ENCODE data around the gene FIG4. TPM values are rescaled to one million over a fixed set of nuclear protein-coding genes. Genes with fewer than 3 reads are reported as not detected.

Gene FIG4
- total and polyA plus RNA-seq, 5 donors from 2014 or later, result 9.0 to 20.0 (median 14.9) TPM

GRCh38 chr6:109790131-109790530, 99.0 kb downstream of the FIG4 start:
- H3K27ac Mint-ChIP-seq, result no peak overlapping the region
- H3K27me3 ChIP-seq (ENCODE audit: control insufficient read depth, insufficient read depth, low read length), result no peaks in the 10 kb centered on the region
- no peaks in the 10 kb centered on the region for H3K4me1 ChIP-seq (ENCODE audit: control insufficient read depth, insufficient read depth, low read length, poor library complexity, severe bottlenecking)
- ATAC-seq (ENCODE audit: low read depth in 2 of 2) (no peak), DNase-seq (no peak)
- H3K4me1 Mint-ChIP-seq, result peaks cover 0 to 2% (median 0%) of the 10 kb centered on the region in 4 donors
- no peak overlapping the region for H3K4me3 Mint-ChIP-seq
- peaks cover 28% of the 10 kb centered on the region for H3K36me3 ChIP-seq (ENCODE audit: control insufficient read depth, insufficient read depth, low read length)
- H3K27me3 Mint-ChIP-seq, result no peaks in the 10 kb centered on the region
- H3K4me3 ChIP-seq (ENCODE audit: low read depth, low read length), result no peak overlapping the region
- H3K9me3 Mint-ChIP-seq, result no peaks in the 10 kb centered on the region
- H3K27ac ChIP-seq (ENCODE audit: insufficient read depth, low read length, poor library complexity, severe bottlenecking), result no peak overlapping the region
- peaks cover 47% of the 10 kb centered on the region for H3K36me3 Mint-ChIP-seq
- H3K9me3 ChIP-seq (ENCODE audit: control insufficient read depth in 2 of 2, low read length in 2 of 2), result no peaks in the 10 kb centered on the region

DNA sequence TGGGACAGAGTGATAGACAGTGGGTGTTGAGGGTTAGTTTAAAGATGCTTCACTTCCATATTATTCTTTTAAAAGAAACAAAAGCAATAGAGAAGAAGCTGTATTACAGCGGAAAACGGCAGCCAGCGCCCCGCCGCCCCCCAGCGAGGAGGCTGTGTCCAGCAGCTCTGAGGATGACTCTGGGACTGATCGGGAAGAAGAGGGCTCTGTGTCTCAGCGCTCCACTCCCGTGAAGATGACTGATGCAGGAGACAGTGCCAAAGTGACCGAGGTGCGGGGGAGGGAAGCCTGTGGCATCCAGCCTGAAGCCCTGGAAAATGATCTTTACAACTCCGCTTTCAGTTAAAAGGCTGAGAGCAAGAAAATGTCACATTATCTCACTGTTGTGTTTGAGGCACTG, 100.2 kb downstream of the FIG4 start:
- H3K36me3 ChIP-seq (ENCODE audit: control insufficient read depth, insufficient read depth, low read length), result peaks cover 23% of the 10 kb centered on the region
- H3K4me1 ChIP-seq (ENCODE audit: control insufficient read depth, insufficient read depth, low read length, poor library complexity, severe bottlenecking), result no peaks in the 10 kb centered on the region
- no peaks in the 10 kb centered on the region for H3K27me3 Mint-ChIP-seq
- H3K27ac Mint-ChIP-seq, result no peak overlapping the region
- no peaks in the 10 kb centered on the region for H3K9me3 Mint-ChIP-seq
- no peak overlapping the region for H3K4me3 Mint-ChIP-seq
- no peaks in the 10 kb centered on the region for H3K9me3 ChIP-seq (ENCODE audit: control insufficient read depth in 2 of 2, low read length in 2 of 2)
- H3K4me3 ChIP-seq (ENCODE audit: low read depth, low read length), result no peak overlapping the region
- DNase-seq (no peak), ATAC-seq (ENCODE audit: low read depth in 2 of 2) (no peak)
- peaks cover 0 to 2% (median 0%) of the 10 kb centered on the region in 4 donors for H3K4me1 Mint-ChIP-seq
- peaks cover 43% of the 10 kb centered on the region for H3K36me3 Mint-ChIP-seq
- no peaks in the 10 kb centered on the region for H3K27me3 ChIP-seq (ENCODE audit: control insufficient read depth, insufficient read depth, low read length)
- no peak overlapping the region for H3K27ac ChIP-seq (ENCODE audit: insufficient read depth, low read length, poor library complexity, severe bottlenecking)

DNA sequence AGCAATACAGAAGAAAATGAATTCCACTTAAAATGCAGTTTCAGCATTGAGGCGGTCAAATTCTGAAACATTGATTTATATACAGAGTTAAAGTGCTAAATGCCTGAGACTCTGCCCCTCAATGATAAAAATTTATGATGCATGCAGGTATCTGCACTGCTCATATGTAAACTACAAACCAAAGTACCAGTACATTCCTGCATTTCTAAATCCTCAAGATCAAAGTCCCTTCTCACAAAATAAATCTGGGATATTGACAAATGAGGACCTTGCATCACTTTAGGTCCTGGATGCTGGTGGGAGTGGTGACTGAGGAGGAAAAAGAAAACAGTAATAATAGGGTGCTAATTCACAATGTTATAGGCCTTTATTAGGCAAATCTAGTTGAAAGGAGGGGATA, 101.9 kb downstream of the FIG4 start:
- H3K9me3 ChIP-seq (ENCODE audit: control insufficient read depth in 2 of 2, low read length in 2 of 2), result no peaks in the 10 kb centered on the region
- Mint-ChIP-seq H3K4me3 (no peak overlapping the region), H3K27ac (no peak overlapping the region), H3K36me3 (peaks cover 50% of the 10 kb centered on the region), H3K4me1 (no peaks in the 10 kb centered on the region), H3K9me3 (no peaks in the 10 kb centered on the region), H3K27me3 (no peaks in the 10 kb centered on the region)
- H3K4me1 ChIP-seq (ENCODE audit: control insufficient read depth, insufficient read depth, low read length, poor library complexity, severe bottlenecking), result no peaks in the 10 kb centered on the region
- H3K4me3 ChIP-seq (ENCODE audit: low read depth, low read length), result no peak overlapping the region
- H3K27me3 ChIP-seq (ENCODE audit: control insufficient read depth, insufficient read depth, low read length), result no peaks in the 10 kb centered on the region
- DNase-seq (no peak), ATAC-seq (ENCODE audit: low read depth in 2 of 2) (no peak)
- H3K36me3 ChIP-seq (ENCODE audit: control insufficient read depth, insufficient read depth, low read length), result peaks cover 18% of the 10 kb centered on the region
- no peak overlapping the region for H3K27ac ChIP-seq (ENCODE audit: insufficient read depth, low read length, poor library complexity, severe bottlenecking)

DNA sequence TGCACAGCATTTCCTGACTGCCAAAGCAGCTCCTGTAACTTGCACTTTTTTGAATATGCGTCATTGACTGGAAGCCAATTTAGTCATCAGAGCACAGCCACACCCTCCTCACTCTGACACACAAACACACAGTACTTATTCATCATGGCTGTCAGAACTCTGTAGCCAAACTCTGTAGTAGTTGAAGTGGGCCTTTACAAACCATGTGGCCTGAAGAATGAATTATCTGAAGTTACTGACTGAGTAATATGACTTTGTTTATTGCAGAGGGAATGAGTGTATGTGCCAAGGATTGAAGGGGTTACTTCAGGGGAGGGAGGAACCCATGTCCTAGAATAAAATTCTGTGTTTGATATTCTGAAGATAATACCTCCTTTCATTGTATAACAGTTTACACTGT, 102.7 kb downstream of the FIG4 start:
- H3K9me3 Mint-ChIP-seq, result no peaks in the 10 kb centered on the region
- H3K36me3 Mint-ChIP-seq, result peaks cover 53% of the 10 kb centered on the region
- Histone ChIP-seq H3K9me3 (ENCODE audit: control insufficient read depth in 2 of 2, low read length in 2 of 2) (no peaks in the 10 kb centered on the region), H3K27me3 (ENCODE audit: control insufficient read depth, insufficient read depth, low read length) (no peaks in the 10 kb centered on the region), H3K27ac (ENCODE audit: insufficient read depth, low read length, poor library complexity, severe bottlenecking) (no peak overlapping the region), H3K36me3 (ENCODE audit: control insufficient read depth, insufficient read depth, low read length) (peaks cover 14% of the 10 kb centered on the region), H3K4me3 (ENCODE audit: low read depth, low read length) (no peak overlapping the region), H3K4me1 (ENCODE audit: control insufficient read depth, insufficient read depth, low read length, poor library complexity, severe bottlenecking) (no peaks in the 10 kb centered on the region)
- no peak overlapping the region for H3K4me3 Mint-ChIP-seq
- H3K4me1 Mint-ChIP-seq, result no peaks in the 10 kb centered on the region
- DNase-seq (peak in 1 of 3 donors; percentile 38), ATAC-seq (ENCODE audit: low read depth in 2 of 2) (peak in 1 of 2 donors; percentile 68)
- no peaks in the 10 kb centered on the region for H3K27me3 Mint-ChIP-seq
- peak overlapping the region in 2 of 3 donors; percentile 48 to 60 for H3K27ac Mint-ChIP-seq

DNA sequence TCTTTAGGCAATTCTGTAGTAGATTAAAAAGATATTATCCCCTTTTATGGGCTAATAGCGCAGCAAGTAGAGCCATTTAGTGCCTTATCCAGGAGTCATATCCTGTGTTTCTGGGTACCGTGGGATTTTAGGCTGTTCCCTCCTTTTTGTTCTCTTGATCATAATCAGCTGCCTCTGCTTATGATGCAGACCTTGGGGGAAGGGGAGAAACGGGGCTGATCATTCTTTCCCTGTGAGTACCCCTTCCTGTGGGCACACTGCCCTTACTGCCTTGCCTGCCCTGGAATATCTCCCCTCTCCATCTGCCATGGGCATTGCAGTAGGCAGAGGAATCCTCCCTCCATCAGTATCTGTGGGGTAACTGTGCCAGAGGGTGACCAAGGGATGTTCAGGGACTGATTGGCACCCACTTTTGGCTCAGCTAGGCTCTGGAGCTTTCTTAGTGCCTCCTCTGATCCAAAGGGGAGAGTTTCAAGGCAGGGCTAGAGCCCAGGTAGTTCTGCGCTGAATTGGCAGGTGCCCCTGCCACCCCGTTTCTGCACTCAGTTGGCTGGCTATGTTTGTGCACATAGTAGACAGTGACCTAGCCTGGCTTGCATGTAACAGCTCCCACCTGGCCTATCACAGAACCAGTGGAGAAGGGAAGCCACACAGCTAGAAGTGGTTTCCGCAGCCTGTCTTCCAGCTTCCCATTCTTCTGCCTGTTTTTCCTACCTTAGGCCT, 103.3 kb downstream of the FIG4 start:
- H3K27me3 Mint-ChIP-seq, result no peaks in the 10 kb centered on the region
- H3K4me1 ChIP-seq (ENCODE audit: control insufficient read depth, insufficient read depth, low read length, poor library complexity, severe bottlenecking), result no peaks in the 10 kb centered on the region
- H3K27me3 ChIP-seq (ENCODE audit: control insufficient read depth, insufficient read depth, low read length), result no peaks in the 10 kb centered on the region
- DNase-seq, result no peak
- no peak overlapping the region for H3K27ac ChIP-seq (ENCODE audit: insufficient read depth, low read length, poor library complexity, severe bottlenecking)
- H3K4me3 ChIP-seq (ENCODE audit: low read depth, low read length), result no peak overlapping the region
- peak overlapping the region in 2 of 3 donors; percentile 48 to 60 for H3K27ac Mint-ChIP-seq
- H3K36me3 Mint-ChIP-seq, result peaks cover 50% of the 10 kb centered on the region
- no peak overlapping the region for H3K4me3 Mint-ChIP-seq
- no peak for ATAC-seq (ENCODE audit: low read depth in 2 of 2)
- H3K9me3 Mint-ChIP-seq, result no peaks in the 10 kb centered on the region
- no peaks in the 10 kb centered on the region for H3K4me1 Mint-ChIP-seq
- no peaks in the 10 kb centered on the region for H3K9me3 ChIP-seq (ENCODE audit: control insufficient read depth in 2 of 2, low read length in 2 of 2)
- peaks cover 11% of the 10 kb centered on the region for H3K36me3 ChIP-seq (ENCODE audit: control insufficient read depth, insufficient read depth, low read length)

- Mint-ChIP-seq H3K4me1 (no peaks in the 10 kb centered on the region), H3K9me3 (no peaks in the 10 kb centered on the region), H3K27ac (no peak overlapping the region), H3K4me3 (no peak overlapping the region), H3K36me3 (peaks cover 53% of the 10 kb centered on the region), H3K27me3 (no peaks in the 10 kb centered on the region)
- H3K9me3 ChIP-seq (ENCODE audit: control insufficient read depth in 2 of 2, low read length in 2 of 2), result no peaks in the 10 kb centered on the region
- DNase-seq, result no peak
- no peak overlapping the region for H3K4me3 ChIP-seq (ENCODE audit: low read depth, low read length)
- no peaks in the 10 kb centered on the region for H3K4me1 ChIP-seq (ENCODE audit: control insufficient read depth, insufficient read depth, low read length, poor library complexity, severe bottlenecking)
- H3K27me3 ChIP-seq (ENCODE audit: control insufficient read depth, insufficient read depth, low read length), result no peaks in the 10 kb centered on the region
- H3K27ac ChIP-seq (ENCODE audit: insufficient read depth, low read length, poor library complexity, severe bottlenecking), result no peak overlapping the region
- no peak for ATAC-seq (ENCODE audit: low read depth in 2 of 2)
- H3K36me3 ChIP-seq (ENCODE audit: control insufficient read depth, insufficient read depth, low read length), result peaks cover 11% of the 10 kb centered on the region
Measured at GRCh38 chr6:109795994-109796555, 105.0 kb downstream of the FIG4 start.

DNA sequence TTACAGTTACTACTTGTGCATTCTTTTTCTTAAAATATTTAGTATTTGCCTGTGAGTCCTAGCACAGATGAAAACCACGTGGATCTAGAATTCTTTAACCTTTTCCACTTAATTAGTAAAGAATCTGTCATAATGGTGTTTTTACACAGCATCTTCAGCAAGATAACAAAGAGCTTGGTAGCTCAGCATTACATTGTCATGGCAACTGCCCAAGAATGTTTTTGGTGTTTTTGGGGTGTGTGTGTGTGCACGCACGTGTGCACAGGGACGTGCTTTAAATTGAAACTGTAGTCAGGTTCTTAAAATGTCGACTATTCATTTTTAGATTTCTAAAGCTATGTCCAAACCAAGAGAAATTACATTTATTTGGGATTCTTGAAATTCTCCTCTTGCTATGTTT, 108.0 kb downstream of the FIG4 start:
- Mint-ChIP-seq H3K27ac (no peak overlapping the region), H3K4me3 (no peak overlapping the region), H3K27me3 (no peaks in the 10 kb centered on the region), H3K36me3 (peaks cover 60% of the 10 kb centered on the region), H3K4me1 (no peaks in the 10 kb centered on the region), H3K9me3 (no peaks in the 10 kb centered on the region)
- no peak overlapping the region for H3K4me3 ChIP-seq (ENCODE audit: low read depth, low read length)
- DNase-seq (no peak), ATAC-seq (ENCODE audit: low read depth in 2 of 2) (no peak)
- H3K4me1 ChIP-seq (ENCODE audit: control insufficient read depth, insufficient read depth, low read length, poor library complexity, severe bottlenecking), result no peaks in the 10 kb centered on the region
- peaks cover 4% of the 10 kb centered on the region for H3K36me3 ChIP-seq (ENCODE audit: control insufficient read depth, insufficient read depth, low read length)
- H3K27ac ChIP-seq (ENCODE audit: insufficient read depth, low read length, poor library complexity, severe bottlenecking), result no peak overlapping the region
- H3K9me3 ChIP-seq (ENCODE audit: control insufficient read depth in 2 of 2, low read length in 2 of 2), result no peaks in the 10 kb centered on the region
- no peaks in the 10 kb centered on the region for H3K27me3 ChIP-seq (ENCODE audit: control insufficient read depth, insufficient read depth, low read length)

GRCh38 chr6:109799664-109800063, 108.6 kb downstream of the FIG4 start:
- ATAC-seq (ENCODE audit: low read depth in 2 of 2), result no peak
- Mint-ChIP-seq H3K27ac (no peak overlapping the region), H3K36me3 (peaks cover 55% of the 10 kb centered on the region), H3K4me1 (no peaks in the 10 kb centered on the region), H3K27me3 (no peaks in the 10 kb centered on the region), H3K4me3 (no peak overlapping the region), H3K9me3 (no peaks in the 10 kb centered on the region)
- Histone ChIP-seq H3K27ac (ENCODE audit: insufficient read depth, low read length, poor library complexity, severe bottlenecking) (no peak overlapping the region), H3K36me3 (ENCODE audit: control insufficient read depth, insufficient read depth, low read length) (peaks cover 4% of the 10 kb centered on the region), H3K4me3 (ENCODE audit: low read depth, low read length) (no peak overlapping the region), H3K9me3 (ENCODE audit: control insufficient read depth in 2 of 2, low read length in 2 of 2) (no peaks in the 10 kb centered on the region), H3K4me1 (ENCODE audit: control insufficient read depth, insufficient read depth, low read length, poor library complexity, severe bottlenecking) (no peaks in the 10 kb centered on the region), H3K27me3 (ENCODE audit: control insufficient read depth, insufficient read depth, low read length) (no peaks in the 10 kb centered on the region)
- DNase-seq, result no peak

Data from CD4-positive, CD25-positive, alpha-beta regulatory T cell (primary cell).